ENCODE data around the gene SLC12A8. TPM values are rescaled to one million over a fixed set of nuclear protein-coding genes. Genes with fewer than 3 reads are reported as not detected.
A peak's percentile ranks its signal among the peaks of the same experiment; 100 is the strongest.

Gene SLC12A8
- total and polyA plus RNA-seq, 12 donors: 1.0 to 5.9 (median 1.8) TPM

DNA sequence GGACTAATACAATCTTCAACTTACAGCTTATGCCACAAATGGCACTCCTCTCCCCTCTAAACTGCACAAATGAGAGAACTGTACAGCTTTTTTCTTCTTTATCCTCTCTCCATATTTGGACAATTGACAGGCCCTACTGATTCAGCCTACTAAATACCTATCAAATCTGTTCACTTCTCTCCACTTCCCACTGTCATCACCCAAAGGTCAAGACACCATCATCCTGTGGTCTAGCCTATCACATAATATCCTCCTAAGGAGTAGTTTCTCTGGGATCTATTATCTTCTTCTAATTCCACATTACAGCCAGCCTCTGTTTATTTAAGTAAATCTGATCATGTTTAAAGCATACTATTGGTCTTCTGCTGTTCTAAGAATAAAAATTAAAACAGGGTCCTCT is 33.0 kb upstream of the SLC12A8 start:
- DNase-seq: no peak
- TF ChIP-seq CTCF (IDR thresholded peaks at IDR 0.05) (no peak), POLR2A (IDR thresholded peaks at IDR 0.05) (no peak)
- no peak overlapping the region for H3K4me3 ChIP-seq
- no peaks in the 10 kb centered on the region for H3K9me3 ChIP-seq (replicated peaks in 1 of 3)
- H3K36me3 ChIP-seq (replicated peaks in 1 of 2): no peaks in the 10 kb centered on the region
- H3K27ac ChIP-seq: no peak overlapping the region
- no peaks in the 10 kb centered on the region for H3K27me3 ChIP-seq
- H3K4me1 ChIP-seq (replicated peaks in 1 of 2): no peaks in the 10 kb centered on the region
- intact Hi-C loops (cut with DNase I): no loop called here

DNA sequence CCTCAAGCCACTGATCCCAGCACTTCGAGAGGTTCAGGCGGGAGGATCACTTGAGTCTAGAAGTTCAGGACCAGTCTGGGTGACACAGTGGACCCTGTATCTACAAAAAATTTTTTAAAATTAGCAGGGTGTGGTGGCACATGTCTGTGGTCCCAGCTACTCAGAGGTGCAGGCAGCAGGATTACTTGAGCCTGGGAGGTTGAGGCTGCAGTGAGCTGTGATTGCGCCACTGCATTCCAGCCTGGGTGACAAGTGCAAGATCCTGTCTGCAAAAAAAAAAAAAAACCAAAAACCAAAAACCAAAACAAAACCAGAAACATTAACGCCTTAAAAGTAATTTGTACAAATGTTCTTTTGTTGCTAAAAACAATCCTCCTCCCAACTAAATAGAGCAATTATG is 27.9 kb upstream of the SLC12A8 start:
- TF ChIP-seq CTCF (IDR thresholded peaks at IDR 0.05) (no peak), POLR2A (IDR thresholded peaks at IDR 0.05) (no peak)
- no peaks in the 10 kb centered on the region for H3K27me3 ChIP-seq
- intact Hi-C loops (cut with DNase I): no loop called here
- H3K4me1 ChIP-seq (replicated peaks in 1 of 2): no peaks in the 10 kb centered on the region
- H3K9me3 ChIP-seq (replicated peaks in 1 of 3): no peaks in the 10 kb centered on the region
- H3K27ac ChIP-seq: no peak overlapping the region
- WGBS, 4 donors: 62 to 75% (median 67%) methylated on average over 4 of the region's 4 CpGs
- no peaks in the 10 kb centered on the region for H3K36me3 ChIP-seq (replicated peaks in 1 of 2)
- DNase-seq: peak in 1 of 7 donors; percentile 34
- H3K4me3 ChIP-seq: no peak overlapping the region

GRCh38 chr3:125239266-125239665 is 26.7 kb upstream of the SLC12A8 start:
- Histone ChIP-seq H3K4me1 (replicated peaks in 1 of 2) (no peaks in the 10 kb centered on the region), H3K27ac (no peak overlapping the region), H3K27me3 (no peaks in the 10 kb centered on the region), H3K9me3 (replicated peaks in 1 of 3) (no peaks in the 10 kb centered on the region), H3K4me3 (no peak overlapping the region), H3K36me3 (replicated peaks in 1 of 2) (no peaks in the 10 kb centered on the region)
- TF ChIP-seq POLR2A (IDR thresholded peaks at IDR 0.05) (no peak), CTCF (IDR thresholded peaks at IDR 0.05) (no peak)
- DNase-seq: no peak
- 81 to 85% (median 84%) methylated on average over 3 of the region's 3 CpGs for WGBS, 4 donors
- intact Hi-C loops (cut with DNase I): no loop called here

- Histone ChIP-seq H3K9me3 (replicated peaks in 1 of 3) (no peaks in the 10 kb centered on the region), H3K27ac (no peak overlapping the region), H3K4me1 (replicated peaks in 1 of 2) (no peaks in the 10 kb centered on the region), H3K4me3 (no peak overlapping the region), H3K27me3 (no peaks in the 10 kb centered on the region), H3K36me3 (replicated peaks in 1 of 2) (no peaks in the 10 kb centered on the region)
- no peak for TF ChIP-seq CTCF (IDR thresholded peaks at IDR 0.05)
- no peak for TF ChIP-seq POLR2A (IDR thresholded peaks at IDR 0.05)
- intact Hi-C loops (cut with DNase I): no loop called here
- 91 to 97% (median 94%) methylated on average over 3 of the region's 3 CpGs for WGBS, 4 donors
- DNase-seq: no peak
These were observed 26.2 kb upstream of the SLC12A8 start for GRCh38 chr3:125238759-125239158.

Data from adrenal gland (tissue), 12 donors.